ENCODE measurements around the gene GABRG3. TPM values are rescaled to one million over a fixed set of nuclear protein-coding genes. Genes with fewer than 3 reads are reported as not detected.

The GABRG3 gene
- total RNA-seq, 1 donor from 2014 or later = not detected

- intact Hi-C loops (cut with DNase I) = no loop called here
- no peak overlapping the region for H3K27ac ChIP-seq
- no peaks in the 10 kb centered on the region for H3K27me3 ChIP-seq (ENCODE audit: low read depth)
- no peak for ATAC-seq
- no peak overlapping the region for H3K4me3 ChIP-seq
- no peak for DNase-seq
- H3K36me3 ChIP-seq = no peaks in the 10 kb centered on the region
- peaks cover 5% of the 10 kb centered on the region for H3K4me1 ChIP-seq
- TF ChIP-seq CTCF (IDR thresholded peaks at IDR 0.05) = no peak
- H3K9me3 ChIP-seq = no peaks in the 10 kb centered on the region
Measured at GRCh38 chr15:27330326-27330725, 359.3 kb downstream of the GABRG3 start.

- ATAC-seq = no peak
- intact Hi-C loops (cut with DNase I) = no loop called here
- TF ChIP-seq CTCF (IDR thresholded peaks at IDR 0.05) = no peak
Measured at GRCh38 chr15:27336676-27337075, 365.7 kb downstream of the GABRG3 start.

DNA sequence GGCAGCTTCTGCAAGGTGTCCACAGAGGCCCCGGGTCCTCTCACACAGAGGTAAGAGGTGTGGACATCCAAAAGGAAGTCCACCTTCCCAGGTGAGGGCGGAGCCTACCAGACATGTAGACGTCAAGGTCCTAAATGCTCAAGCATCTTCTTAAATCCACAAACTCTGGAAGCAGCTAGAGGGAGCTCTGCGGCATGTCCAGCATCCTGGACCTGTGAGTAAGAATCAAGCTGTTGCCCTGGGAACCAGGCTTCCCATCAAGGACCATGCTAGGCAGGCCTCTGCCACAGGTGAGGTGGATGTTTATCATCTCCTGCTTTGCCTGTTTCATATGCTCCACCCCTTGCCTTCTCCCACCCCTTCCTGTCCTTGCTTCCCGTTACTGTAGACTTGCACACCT is 368.2 kb downstream of the GABRG3 start:
- no peaks in the 10 kb centered on the region for H3K36me3 ChIP-seq
- H3K4me3 ChIP-seq = no peak overlapping the region
- DNase-seq (no peak), ATAC-seq (no peak)
- intact Hi-C loops (cut with DNase I) = no loop called here
- H3K27ac ChIP-seq = no peak overlapping the region
- no peaks in the 10 kb centered on the region for H3K9me3 ChIP-seq
- no peaks in the 10 kb centered on the region for H3K4me1 ChIP-seq
- H3K27me3 ChIP-seq (ENCODE audit: low read depth) = no peaks in the 10 kb centered on the region
- TF ChIP-seq CTCF (IDR thresholded peaks at IDR 0.05) = no peak

More at GRCh38 chr15:27336676-27337075, 365.7 kb downstream of the GABRG3 start:
- no peak overlapping the region for H3K4me3 ChIP-seq
- H3K4me1 ChIP-seq = no peaks in the 10 kb centered on the region
- no peaks in the 10 kb centered on the region for H3K27me3 ChIP-seq (ENCODE audit: low read depth)
- no peaks in the 10 kb centered on the region for H3K9me3 ChIP-seq
- H3K27ac ChIP-seq = no peak overlapping the region
- H3K36me3 ChIP-seq = no peaks in the 10 kb centered on the region
- DNase-seq = no peak

DNA sequence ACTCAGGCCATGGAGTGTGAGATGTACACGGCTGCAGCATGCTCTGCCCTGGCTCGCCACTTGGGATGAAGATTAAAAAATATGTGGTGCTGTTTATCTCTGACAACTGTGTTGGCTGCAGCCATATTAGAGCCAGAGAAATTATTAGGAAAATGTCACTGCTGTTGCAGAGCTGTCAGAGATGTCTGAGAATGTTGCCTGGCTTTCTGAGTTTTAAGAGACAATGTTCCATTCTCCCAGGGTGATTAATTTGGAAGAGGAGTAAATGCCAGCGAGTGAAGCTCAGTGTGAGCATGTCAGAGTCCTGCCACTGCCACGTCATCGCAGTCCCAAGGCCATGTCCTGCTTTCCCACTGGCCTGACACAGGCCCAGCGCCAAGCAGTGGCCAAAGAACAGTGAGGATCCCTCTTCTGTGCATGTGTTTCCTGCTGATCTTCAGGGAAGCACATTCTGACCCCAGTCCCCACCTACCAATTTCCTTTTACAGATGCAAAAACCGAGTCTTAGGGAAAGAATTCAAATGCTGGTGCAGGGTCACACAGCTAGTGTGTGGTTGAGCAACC is 370.9 kb downstream of the GABRG3 start:
- H3K9me3 ChIP-seq = no peaks in the 10 kb centered on the region
- no peaks in the 10 kb centered on the region for H3K36me3 ChIP-seq
- DNase-seq (no peak), ATAC-seq (no peak)
- TF ChIP-seq CTCF (IDR thresholded peaks at IDR 0.05) = no peak
- no peak overlapping the region for H3K27ac ChIP-seq
- no peaks in the 10 kb centered on the region for H3K4me1 ChIP-seq
- H3K27me3 ChIP-seq (ENCODE audit: low read depth) = no peaks in the 10 kb centered on the region
- intact Hi-C loops (cut with DNase I) = no loop called here
- H3K4me3 ChIP-seq = no peak overlapping the region

- no peak for ATAC-seq
- DNase-seq = no peak
Measured at GRCh38 chr15:27342991-27343390, 372.0 kb downstream of the GABRG3 start.

More at GRCh38 chr15:27342991-27343390, 372.0 kb downstream of the GABRG3 start:
- H3K4me3 ChIP-seq = no peak overlapping the region
- H3K36me3 ChIP-seq = no peaks in the 10 kb centered on the region
- no peaks in the 10 kb centered on the region for H3K9me3 ChIP-seq
- no peaks in the 10 kb centered on the region for H3K27me3 ChIP-seq (ENCODE audit: low read depth)
- H3K27ac ChIP-seq = no peak overlapping the region
- H3K4me1 ChIP-seq = no peaks in the 10 kb centered on the region
- intact Hi-C loops (cut with DNase I) = no loop called here
- TF ChIP-seq CTCF (IDR thresholded peaks at IDR 0.05) = no peak
